ENCODE results near the gene LMO4.

Gene LMO4

GRCh38 chr1:87327376-87328271, 1.1 kb upstream of the LMO4 start:
- DNase-seq (ENCODE audit: low spot score) = no peak

- DNase-seq (ENCODE audit: low spot score) = peak; percentile 50
Measured at GRCh38 chr1:87329051-87329525, 408 bp downstream of the LMO4 start.

DNA sequence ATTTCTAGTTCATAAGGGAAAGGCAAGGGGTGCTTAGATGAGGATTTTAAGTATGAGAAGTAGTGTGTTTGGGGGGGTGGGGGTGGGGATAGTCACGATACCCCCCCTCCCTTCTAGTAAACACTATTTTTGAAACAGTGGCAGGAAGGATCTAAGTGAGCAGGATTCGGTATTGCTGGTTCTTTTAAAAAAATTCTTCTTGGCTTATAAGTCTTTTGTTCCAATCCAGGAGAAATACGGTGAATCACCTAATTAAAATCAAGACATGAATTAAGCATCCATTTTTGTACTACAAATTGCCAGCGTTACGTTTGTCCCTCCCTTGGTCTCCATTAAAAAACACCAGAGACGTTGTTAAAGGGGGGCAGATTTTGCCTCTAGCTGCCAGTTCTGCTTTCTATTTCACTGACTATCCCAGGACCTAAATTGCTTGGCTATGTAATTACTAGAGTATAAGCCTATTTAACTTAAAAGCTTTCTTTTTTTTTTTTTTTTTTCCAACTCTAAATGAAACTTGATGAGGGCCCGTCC, 911 bp downstream of the LMO4 start:
- peak; percentile 40 for DNase-seq (ENCODE audit: low spot score)

DNA sequence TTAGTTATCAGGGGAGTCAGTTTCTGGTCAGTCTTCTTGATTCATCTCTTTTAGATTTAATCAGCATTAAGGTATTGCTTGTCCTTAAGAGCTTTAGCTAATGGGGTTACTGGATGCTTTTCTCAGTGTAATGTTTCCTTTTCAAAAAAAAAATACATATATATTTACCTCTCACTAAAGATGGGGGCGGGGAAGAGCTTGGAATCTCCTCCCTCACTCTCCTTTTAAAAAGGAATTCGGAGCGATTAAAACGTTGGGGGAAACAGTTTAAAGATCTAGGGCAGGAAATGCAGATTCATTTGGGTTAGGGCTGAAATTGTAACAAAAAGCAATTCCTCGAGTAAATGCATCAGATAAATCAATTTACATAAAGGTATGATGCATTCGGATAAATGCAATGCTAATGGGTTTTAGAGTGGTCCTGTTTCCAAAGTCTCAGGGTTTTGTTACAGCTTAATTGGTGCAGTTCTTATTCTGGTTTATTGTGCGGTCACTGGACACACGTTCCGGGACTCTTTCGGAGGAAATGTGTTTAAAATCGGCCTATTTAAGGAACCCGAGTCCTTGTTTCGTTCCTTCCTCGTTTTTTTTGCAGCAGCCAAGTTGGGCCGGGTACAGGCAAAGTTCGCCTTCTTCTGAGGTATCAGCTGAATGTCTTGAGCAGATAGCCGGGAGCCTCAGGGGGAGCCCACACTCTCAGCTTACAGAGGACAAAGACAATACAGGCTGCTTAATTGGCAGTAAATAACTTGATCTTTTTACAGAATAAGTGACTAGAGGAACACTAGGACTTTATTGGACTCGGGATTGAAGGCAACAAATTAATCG, 1.6 kb downstream of the LMO4 start:
- peak; percentile 59 for DNase-seq (ENCODE audit: low spot score)

- no peak for DNase-seq (ENCODE audit: low spot score)
Measured at GRCh38 chr1:87330885-87331364, 2.2 kb downstream of the LMO4 start.

GRCh38 chr1:87331365-87332241, 2.9 kb downstream of the LMO4 start:
- DNase-seq (ENCODE audit: low spot score) = peak; percentile 60

DNA sequence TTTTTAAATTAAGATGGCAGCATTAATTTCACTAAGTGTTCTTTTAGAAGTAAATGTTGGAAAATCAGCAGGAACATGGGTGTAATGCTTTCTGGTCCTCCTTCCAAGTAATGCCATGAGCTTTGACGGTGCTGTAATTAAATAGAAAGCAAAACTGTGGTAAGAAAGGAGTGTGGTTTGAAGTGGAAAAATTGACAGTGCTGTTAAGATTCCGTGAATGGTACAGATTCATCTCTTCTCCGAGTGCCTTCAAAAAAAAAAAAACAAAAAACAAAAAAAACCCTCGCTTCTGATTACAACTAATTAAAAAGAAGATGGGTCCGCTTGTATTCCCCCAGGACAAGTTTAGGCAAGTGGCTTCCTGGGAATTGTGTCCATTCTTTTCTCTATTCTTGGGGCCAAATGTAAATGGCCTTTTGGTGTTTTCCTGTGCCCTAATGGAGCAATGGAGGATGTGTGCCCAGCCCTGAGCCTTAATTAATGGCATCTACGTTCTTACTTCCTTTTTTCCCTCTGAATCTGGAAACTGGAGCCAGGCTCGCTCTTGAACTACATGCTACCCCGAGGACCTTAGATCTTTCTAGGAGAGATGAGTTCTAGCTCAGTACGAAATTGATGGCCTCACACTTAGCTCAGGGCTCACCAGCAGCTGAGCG, 5.1 kb downstream of the LMO4 start:
- DNase-seq (ENCODE audit: low spot score) = no peak

GRCh38 chr1:87334351-87335174, 5.9 kb downstream of the LMO4 start:
- DNase-seq (ENCODE audit: low spot score) = peak; percentile 63

DNA sequence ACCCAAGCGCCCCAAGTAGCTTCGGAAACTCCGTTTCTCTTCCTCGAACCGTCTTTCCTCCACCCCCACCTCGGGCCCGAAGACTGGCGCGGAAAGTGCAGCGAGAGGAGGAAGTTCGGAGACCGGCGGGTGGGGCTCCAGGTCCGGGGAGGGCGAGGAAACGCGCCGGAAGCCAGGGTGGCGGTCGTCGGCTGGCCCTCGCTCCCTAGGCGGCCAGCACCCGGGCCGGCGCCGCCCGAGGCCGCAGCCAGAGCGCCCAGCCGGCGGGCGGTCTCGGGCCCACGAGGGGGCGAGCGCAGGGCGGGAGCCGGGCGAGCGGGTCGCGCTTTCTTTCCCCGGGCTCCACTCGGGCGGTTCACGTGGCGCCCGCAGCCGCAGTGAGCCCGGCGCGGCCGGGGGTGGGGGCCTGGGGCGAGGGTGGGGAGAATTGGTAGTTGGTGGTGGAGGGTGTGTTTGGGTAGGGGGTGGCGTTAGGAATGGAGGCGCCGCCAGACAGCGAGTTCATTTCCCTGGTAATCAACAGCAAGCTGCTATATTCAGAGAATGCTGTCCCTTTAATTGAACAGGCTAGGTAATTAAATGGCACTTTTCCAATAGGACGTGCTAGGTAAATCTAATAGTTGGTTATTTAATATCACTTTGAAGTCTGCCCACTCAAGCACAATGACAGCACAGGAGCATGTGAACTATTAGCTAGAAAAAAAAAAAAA, 6.7 kb downstream of the LMO4 start:
- peak; percentile 34 for DNase-seq (ENCODE audit: low spot score)

GRCh38 chr1:87336623-87337067, 8.0 kb downstream of the LMO4 start:
- no peak for DNase-seq (ENCODE audit: low spot score)

GRCh38 chr1:87337606-87338005, 8.9 kb downstream of the LMO4 start:
- DNase-seq (ENCODE audit: low spot score) = no peak

- DNase-seq (ENCODE audit: low spot score) = no peak
Measured at GRCh38 chr1:87338566-87338965, 9.9 kb downstream of the LMO4 start.

DNA sequence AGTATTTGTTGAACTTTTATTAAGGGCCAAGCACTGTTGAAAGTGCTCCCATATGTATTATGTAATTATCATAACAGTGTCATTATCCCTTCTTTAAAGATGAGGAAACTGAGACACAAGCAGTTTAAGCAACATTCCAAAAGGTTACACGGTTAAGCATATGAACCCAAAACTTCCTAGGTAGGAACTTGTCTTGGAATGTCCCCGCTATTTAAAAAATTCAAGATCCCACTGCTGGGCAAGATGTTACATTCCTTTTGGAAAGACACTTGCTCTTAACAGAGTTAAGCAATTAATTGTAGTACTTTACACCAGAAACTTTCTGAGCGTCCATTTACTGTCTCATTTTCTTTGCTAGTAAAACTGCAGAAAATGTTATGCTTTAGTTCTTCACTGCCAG, 15.6 kb downstream of the LMO4 start:
- no peak for DNase-seq (ENCODE audit: low spot score)

DNA sequence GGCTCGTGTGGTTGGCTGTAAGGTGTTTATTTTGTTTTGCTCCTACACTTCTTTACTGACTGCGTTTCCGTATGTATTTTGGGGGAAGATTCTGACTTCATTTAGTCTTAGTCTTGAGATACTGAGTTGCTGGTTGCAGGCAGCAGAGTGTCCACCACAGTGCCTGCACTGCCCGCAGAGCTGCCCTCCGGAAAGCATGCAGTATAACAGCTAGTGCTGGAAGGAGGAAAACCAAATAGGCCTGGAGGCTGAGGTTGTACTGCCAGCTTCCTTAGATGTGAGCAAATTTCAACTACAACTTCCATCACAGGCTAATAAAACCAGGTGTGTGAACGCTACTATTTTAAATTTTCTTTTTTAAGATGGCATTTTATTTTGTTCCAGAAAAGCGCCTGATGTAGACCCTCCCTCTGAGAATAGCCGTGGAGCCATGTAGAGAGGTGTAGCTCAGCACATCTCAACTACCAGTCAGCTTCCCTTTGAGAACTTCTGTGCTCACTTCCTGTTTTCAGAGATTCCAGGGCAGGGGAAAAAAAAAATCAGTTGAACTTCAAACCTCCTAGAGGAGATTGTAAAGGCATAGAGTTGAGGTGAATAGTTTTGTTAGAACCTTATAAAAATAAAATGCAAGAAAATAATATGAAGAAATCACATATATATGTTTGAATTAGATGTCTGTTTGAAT, 17.6 kb downstream of the LMO4 start:
- DNase-seq (ENCODE audit: low spot score) = no peak

DNA sequence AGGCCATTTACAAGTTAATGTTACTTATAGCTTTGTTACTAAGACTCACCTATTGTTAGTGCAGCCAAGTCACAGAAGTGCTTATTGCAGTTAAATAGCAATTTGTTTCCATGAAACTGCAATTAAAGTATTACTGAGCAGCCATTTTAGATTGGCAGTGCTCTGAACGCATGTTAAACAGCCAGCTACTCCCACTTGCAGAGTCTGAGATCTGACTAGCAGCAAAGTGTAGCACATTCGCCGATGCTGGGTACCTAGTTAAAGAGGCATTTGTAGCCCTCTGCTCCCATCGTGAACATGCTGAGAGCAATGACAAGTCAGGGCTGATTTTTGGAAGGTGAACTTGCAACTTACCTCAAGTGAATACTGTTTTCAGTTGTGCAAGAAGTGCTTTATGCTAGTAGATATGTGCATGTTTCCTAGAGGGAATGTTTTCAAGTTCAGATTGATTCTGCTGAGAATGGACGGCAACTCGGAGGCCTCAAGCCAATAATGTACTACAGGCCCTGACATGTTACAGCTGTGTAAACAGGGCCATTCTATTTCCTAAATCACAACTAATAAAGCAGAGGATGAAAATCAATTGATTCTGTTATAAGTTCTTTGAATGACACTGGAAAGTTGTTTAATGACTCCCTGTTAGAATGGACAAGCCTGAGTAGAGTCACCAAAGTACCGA, 19.8 kb downstream of the LMO4 start:
- DNase-seq (ENCODE audit: low spot score) = no peak

GRCh38 chr1:87349036-87349435, 20.4 kb downstream of the LMO4 start:
- DNase-seq (ENCODE audit: low spot score) = no peak

GRCh38 chr1:87355894-87356293, 27.2 kb downstream of the LMO4 start:
- DNase-seq (ENCODE audit: low spot score) = no peak

- no peak for DNase-seq (ENCODE audit: low spot score)
Measured at GRCh38 chr1:87356591-87356990, 27.9 kb downstream of the LMO4 start.
